Activated naive CD8-positive, alpha-beta T cell (primary cell): ENCODE results near the gene ETV3L.

Experiments
- H3K27ac Mint-ChIP-seq: one replicate; pipeline ENCODE4 v1.8.0; 2021; ENCODE audit warnings: mixed read lengths
- H3K27me3 Mint-ChIP-seq: one replicate; pipeline ENCODE4 v1.8.0; 2021; ENCODE audit warnings: mixed read lengths
- H3K36me3 Mint-ChIP-seq: one replicate; pipeline ENCODE4 v1.8.0; 2021; ENCODE audit warnings: mixed read lengths
- H3K4me1 Mint-ChIP-seq: one replicate; pipeline ENCODE4 v1.8.0; 2021; ENCODE audit warnings: low read depth, mixed read lengths
- H3K4me3 Mint-ChIP-seq: one replicate; pipeline ENCODE4 v1.8.0; 2021; ENCODE audit warnings: mild to moderate bottlenecking, mixed read lengths
- H3K9me3 Mint-ChIP-seq: one replicate; pipeline ENCODE4 v1.8.0; 2021; ENCODE audit warnings: low read depth, mixed read lengths

Gene ETV3L

DNA sequence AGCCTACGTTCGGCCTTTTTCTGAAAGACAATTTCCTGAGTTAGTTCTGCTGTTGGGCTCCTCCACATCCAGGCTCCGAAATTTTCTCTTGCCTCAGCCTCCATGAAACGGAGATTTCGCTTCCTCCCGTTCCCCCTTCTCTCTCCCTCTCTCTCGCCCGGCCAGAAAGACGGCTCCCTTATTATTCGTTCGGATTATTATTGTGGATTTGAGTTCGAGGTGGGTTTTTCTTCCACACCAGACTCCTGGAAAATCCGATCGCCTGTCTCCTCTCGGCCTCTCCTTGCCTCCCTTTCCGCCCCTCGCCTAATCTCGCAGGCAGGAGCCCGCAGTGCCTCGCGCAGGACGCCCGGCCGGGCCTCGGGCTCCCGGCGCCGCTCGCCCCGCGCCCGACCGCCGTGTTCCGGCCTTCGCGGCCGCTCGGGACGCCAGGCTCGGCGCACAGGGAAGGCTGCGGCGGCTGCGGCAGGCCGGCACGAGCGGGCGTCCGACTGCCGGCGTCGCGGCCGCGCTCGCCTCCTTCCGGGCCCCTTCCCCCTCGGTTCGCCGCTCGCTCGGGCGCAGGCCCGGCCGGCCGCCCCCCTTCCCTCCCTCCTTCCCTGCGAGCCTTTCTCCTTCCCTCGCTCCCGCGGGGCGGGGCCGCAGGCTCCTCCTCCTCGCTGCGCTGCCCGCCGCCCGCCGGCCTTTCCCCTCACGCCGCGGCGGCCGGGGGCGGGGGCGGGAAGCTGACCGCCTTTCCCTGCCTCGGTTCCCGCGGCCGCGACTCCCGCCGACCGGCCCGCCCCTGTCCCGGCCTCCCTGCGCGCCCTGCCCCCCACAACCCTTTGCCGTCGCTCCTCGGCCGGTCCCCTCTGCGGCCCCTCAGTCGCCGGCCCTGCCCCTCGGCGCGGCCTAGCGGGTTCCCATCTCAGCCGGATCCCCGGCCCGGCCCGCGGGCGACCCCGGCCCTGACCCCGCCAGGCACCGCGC, 54.1 kb downstream of the ETV3L start, which contains the start of gene ARHGEF11:
TSS of gene ARHGEF11 (minus strand) at position 493 of the 969 bp plus-strand sequence. CDS start 1,412 bp downstream, outside the sequence.
- Mint-ChIP-seq H3K4me3 (peak within 1 kb of the TSS; percentile 98), H3K27me3 (peaks cover 49% of the 10 kb centered on the region), H3K4me1 (peaks cover 16% of the 10 kb centered on the region), H3K9me3 (no peaks in the 10 kb centered on the region), H3K36me3 (no peaks in the 10 kb centered on the region), H3K27ac (no peak within 1 kb of the TSS)

DNA sequence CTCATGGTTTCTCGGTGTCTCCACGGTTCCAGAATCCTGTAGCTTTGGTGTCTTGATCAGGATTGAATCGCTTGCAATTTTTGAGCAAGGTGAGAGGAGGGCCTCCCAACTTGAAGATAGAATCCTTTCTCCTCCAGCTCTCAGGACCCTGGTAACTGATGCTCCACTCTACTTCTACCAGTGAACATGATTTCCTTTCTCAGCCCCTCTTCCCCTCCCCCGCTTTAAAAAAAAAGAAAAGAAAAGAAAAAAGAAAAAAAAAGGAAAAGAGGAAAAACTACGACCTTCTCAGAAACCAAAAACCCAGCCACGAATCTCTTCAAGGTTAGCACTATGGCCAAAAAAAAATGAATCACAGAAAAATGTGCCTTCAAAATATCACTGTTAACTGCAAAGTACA, 55.3 kb downstream of the ETV3L start:
- H3K27ac Mint-ChIP-seq, result no peak overlapping the region
- H3K27me3 Mint-ChIP-seq, result peaks cover 46% of the 10 kb centered on the region

GRCh38 chr1:157043685-157044084, 55.9 kb downstream of the ETV3L start:
- H3K9me3 Mint-ChIP-seq, result no peaks in the 10 kb centered on the region
- H3K4me3 Mint-ChIP-seq, result no peak overlapping the region
- peaks cover 16% of the 10 kb centered on the region for H3K4me1 Mint-ChIP-seq
- H3K36me3 Mint-ChIP-seq, result no peaks in the 10 kb centered on the region
- no peak overlapping the region for H3K27ac Mint-ChIP-seq
- peaks cover 46% of the 10 kb centered on the region for H3K27me3 Mint-ChIP-seq

More for the DNA sequence above, 55.3 kb downstream of the ETV3L start:
- Mint-ChIP-seq H3K9me3 (no peaks in the 10 kb centered on the region), H3K4me1 (peaks cover 16% of the 10 kb centered on the region), H3K4me3 (peak overlapping the region; percentile 44), H3K36me3 (no peaks in the 10 kb centered on the region)

- peaks cover 16% of the 10 kb centered on the region for H3K4me1 Mint-ChIP-seq
- no peak overlapping the region for H3K4me3 Mint-ChIP-seq
- peaks cover 40% of the 10 kb centered on the region for H3K27me3 Mint-ChIP-seq
- no peaks in the 10 kb centered on the region for H3K36me3 Mint-ChIP-seq
- H3K9me3 Mint-ChIP-seq, result no peaks in the 10 kb centered on the region
- H3K27ac Mint-ChIP-seq, result no peak overlapping the region
These were observed 56.8 kb downstream of the ETV3L start for GRCh38 chr1:157042846-157043245.
